Measurements from ENCODE around the gene RNF207.

RNF207 gene

DNA sequence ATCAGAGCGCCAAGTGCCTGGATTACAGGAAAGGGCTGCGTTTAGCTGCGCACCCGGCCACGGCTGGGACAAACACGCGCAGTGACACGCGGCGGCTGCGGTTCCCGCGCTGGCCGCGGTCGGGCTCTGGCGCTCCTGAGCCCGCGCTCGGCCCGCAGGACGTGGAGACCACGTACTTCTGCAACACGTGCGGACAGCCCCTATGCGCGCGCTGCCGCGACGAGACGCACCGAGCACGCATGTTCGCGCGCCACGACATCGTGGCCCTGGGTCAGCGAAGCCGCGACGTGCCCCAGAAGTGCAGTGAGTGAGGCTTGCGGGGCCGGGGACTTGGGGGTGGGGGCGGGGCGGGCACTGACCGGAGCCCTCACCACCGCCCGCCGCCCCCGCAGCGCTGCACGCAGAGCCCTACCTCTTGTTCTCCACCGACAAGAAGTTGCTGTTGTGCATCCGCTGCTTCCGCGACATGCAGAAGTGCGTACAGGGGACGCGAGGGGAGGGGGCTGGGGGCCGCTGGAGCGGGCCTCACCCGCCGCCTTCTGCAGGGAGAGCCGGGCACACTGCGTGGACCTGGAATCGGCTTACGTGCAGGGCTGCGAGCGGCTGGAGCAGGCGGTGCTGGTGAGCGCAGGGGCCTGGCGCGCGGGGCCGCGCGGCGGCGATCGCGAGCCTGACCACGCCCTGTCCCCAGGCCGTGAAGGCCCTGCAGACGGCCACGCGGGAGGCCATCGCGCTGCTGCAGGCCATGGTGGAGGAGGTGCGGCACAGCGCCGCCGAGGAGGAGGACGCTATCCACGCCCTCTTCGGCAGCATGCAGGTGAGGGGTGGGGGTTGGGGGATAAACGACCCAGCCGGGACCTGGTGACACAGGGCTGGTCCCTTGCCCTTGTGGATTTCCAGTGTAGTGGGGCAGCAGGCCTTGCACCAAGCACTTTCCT, 3.1 kb downstream of the RNF207 start:
- TF ChIP-seq ZNF510 (tag by site-specific recombination; IDR thresholded peaks at IDR 0.05; ENCODE audit: insufficient replicate concordance): no peak
- H3K9me3 ChIP-seq (ENCODE audit: control insufficient read depth, insufficient read depth, low read depth, low read length): no peaks in the 10 kb centered on the region
- no peak overlapping the region for H3K27ac ChIP-seq (ENCODE audit: extremely low read depth, low read depth, low read length)
- ChIA-PET POLR2A (no interaction called here), CTCF (no interaction called here)
- H3K4me3 ChIP-seq (ENCODE audit: low read depth, low read length): no peak overlapping the region
- no peaks in the 10 kb centered on the region for H3K4me1 ChIP-seq (ENCODE audit: control insufficient read depth, insufficient read depth, low read length)
- H3K36me3 ChIP-seq (ENCODE audit: control insufficient read depth in 2 of 2, insufficient read depth in 1 of 2, low read length in 2 of 2): peaks cover 0 to 40% of the 10 kb centered on the region in 2 experiments; a peak in 1 of 3 replicates

DNA sequence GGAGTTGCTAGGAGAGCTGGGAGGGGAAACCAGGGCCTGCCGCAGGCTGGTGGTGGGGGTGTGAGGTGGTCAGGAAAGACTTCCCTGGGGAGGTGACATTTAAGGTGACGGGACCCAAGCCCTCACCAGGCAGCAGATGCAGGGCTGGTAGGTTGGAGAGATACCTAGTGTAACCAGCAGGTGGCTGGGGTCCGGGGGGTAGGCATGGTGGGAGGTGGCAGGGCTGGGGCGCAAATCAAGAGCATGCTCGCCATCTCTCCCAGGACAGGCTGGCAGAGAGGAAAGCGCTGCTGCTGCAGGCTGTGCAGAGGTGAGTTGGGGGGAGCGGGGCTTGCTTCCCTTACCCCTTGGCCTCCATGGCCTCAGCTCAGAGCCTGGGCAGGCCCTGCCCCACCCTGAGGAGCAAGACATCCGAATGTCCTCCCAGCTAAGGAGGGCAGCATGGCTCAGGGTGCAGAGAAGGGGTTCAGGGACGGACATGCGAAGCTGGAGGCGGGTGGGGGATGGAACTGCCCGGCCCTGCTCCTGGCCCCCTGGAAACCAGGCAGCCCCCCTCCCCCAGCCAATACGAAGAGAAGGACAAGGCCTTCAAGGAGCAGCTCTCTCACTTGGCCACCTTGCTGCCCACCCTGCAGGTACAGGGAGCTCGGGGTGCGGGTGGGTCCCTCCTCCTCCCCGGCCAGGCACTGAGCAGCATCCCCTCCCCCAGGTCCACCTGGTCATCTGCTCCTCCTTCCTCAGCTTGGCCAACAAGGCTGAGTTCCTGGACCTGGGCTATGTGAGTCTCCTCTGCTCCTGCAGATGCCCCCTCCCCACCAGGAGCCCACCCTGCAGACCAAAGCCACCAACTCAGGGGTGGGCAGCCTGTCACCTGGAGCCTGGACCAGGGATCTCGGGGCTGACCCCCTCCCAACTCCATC, 4.0 kb downstream of the RNF207 start:
- Histone ChIP-seq H3K36me3 (ENCODE audit: control insufficient read depth in 2 of 2, insufficient read depth in 1 of 2, low read length in 2 of 2) (peaks cover 0 to 40% of the 10 kb centered on the region in 2 experiments; a peak in 1 of 3 replicates), H3K27ac (ENCODE audit: extremely low read depth, low read depth, low read length) (no peak overlapping the region), H3K4me3 (ENCODE audit: low read depth, low read length) (no peak overlapping the region), H3K4me1 (ENCODE audit: control insufficient read depth, insufficient read depth, low read length) (no peaks in the 10 kb centered on the region), H3K9me3 (ENCODE audit: control insufficient read depth, insufficient read depth, low read depth, low read length) (no peaks in the 10 kb centered on the region)
- TF ChIP-seq, protein P1, sequence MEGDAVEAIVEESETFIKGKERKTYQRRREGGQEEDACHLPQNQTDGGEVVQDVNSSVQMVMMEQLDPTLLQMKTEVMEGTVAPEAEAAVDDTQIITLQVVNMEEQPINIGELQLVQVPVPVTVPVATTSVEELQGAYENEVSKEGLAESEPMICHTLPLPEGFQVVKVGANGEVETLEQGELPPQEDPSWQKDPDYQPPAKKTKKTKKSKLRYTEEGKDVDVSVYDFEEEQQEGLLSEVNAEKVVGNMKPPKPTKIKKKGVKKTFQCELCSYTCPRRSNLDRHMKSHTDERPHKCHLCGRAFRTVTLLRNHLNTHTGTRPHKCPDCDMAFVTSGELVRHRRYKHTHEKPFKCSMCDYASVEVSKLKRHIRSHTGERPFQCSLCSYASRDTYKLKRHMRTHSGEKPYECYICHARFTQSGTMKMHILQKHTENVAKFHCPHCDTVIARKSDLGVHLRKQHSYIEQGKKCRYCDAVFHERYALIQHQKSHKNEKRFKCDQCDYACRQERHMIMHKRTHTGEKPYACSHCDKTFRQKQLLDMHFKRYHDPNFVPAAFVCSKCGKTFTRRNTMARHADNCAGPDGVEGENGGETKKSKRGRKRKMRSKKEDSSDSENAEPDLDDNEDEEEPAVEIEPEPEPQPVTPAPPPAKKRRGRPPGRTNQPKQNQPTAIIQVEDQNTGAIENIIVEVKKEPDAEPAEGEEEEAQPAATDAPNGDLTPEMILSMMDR (tag by site-specific recombination; IDR thresholded peaks at IDR 0.05): peak; percentile 22; the same call in 1 of the 2 replicates
- TF ChIP-seq ZNF596 (tag by site-specific recombination; IDR thresholded peaks at IDR 0.05): no peak
- TF ChIP-seq GLIS1 (tag by site-specific recombination; IDR thresholded peaks at IDR 0.05): peak; percentile 46
- peak; percentile 71; the same call in 1 of the 2 replicates for TF ChIP-seq ZNF10 (tag by site-specific recombination; IDR thresholded peaks at IDR 0.05)
- CTCF ChIA-PET: no interaction called here
- POLR2A ChIA-PET: no interaction called here

DNA sequence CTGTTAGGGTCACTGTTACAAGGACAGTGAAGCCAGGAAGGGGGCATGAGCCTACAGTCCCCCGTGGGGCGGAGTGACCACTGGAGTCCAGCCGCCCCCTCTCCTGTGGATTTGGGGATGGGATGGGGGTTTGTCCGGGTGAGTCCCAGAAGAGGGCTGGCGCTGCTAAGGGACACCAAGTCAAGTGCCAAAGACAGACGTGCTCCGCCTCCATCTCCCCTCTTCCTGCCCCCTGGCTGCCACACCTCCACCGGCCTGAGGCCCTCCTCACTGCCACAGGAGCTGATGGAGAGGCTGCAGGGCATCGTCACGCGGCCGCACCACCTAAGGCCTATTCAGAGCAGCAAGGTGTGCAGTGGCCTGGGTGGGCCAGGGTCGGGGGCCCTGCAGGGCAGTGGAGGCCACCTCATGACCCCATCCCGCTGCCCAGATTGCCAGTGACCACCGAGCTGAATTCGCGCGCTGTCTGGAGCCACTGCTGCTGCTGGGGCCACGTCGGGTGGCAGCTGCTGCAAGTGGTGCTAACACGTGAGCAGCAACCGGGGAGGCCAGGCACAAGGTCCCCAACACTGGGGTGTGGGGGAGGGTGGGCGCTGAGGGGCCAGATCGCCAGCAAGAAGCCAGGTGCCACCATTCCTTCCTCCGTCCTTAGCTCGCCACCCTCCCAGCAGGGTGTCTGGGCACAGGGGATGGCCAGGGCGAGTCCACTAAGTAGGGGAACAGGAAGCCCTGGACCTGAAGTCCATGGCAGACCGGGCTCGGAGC, 4.9 kb downstream of the RNF207 start:
- no peak overlapping the region for H3K4me3 ChIP-seq (ENCODE audit: low read depth, low read length)
- H3K4me1 ChIP-seq (ENCODE audit: control insufficient read depth, insufficient read depth, low read length): no peaks in the 10 kb centered on the region
- ChIA-PET CTCF (no interaction called here), POLR2A (no interaction called here)
- TF ChIP-seq, protein P2, sequence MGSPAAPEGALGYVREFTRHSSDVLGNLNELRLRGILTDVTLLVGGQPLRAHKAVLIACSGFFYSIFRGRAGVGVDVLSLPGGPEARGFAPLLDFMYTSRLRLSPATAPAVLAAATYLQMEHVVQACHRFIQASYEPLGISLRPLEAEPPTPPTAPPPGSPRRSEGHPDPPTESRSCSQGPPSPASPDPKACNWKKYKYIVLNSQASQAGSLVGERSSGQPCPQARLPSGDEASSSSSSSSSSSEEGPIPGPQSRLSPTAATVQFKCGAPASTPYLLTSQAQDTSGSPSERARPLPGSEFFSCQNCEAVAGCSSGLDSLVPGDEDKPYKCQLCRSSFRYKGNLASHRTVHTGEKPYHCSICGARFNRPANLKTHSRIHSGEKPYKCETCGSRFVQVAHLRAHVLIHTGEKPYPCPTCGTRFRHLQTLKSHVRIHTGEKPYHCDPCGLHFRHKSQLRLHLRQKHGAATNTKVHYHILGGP (tag by site-specific recombination; IDR thresholded peaks at IDR 0.05): no peak
- TF ChIP-seq SP2 (tag by site-specific recombination; IDR thresholded peaks at IDR 0.05): no peak
- no peak for TF ChIP-seq ZNF585B (tag by site-specific recombination; IDR thresholded peaks at IDR 0.05)
- TF ChIP-seq ZNF510 (tag by site-specific recombination; IDR thresholded peaks at IDR 0.05; ENCODE audit: insufficient replicate concordance): no peak
- TF ChIP-seq ZNF529 (tag by site-specific recombination; IDR thresholded peaks at IDR 0.05; ENCODE audit: insufficient replicate concordance): no peak
- TF ChIP-seq ZNF211 (tag by site-specific recombination; IDR thresholded peaks at IDR 0.05; ENCODE audit: low read depth): no peak
- TF ChIP-seq ZBTB7A (tag by site-specific recombination; IDR thresholded peaks at IDR 0.05; ENCODE audit: low read depth): no peak
- no peak for TF ChIP-seq ZNF138 (tag by site-specific recombination; IDR thresholded peaks at IDR 0.05; ENCODE audit: borderline replicate concordance)
- TF ChIP-seq ZNF248 (tag by site-specific recombination; IDR thresholded peaks at IDR 0.05): no peak
- no peak for TF ChIP-seq OVOL3 (tag by site-specific recombination; IDR thresholded peaks at IDR 0.05)
- TF ChIP-seq ZNF792 (tag by site-specific recombination; IDR thresholded peaks at IDR 0.05): no peak
- no peak for TF ChIP-seq ZNF501 (tag by site-specific recombination; IDR thresholded peaks at IDR 0.05)
- no peak for TF ChIP-seq SALL2 (tag by site-specific recombination; IDR thresholded peaks at IDR 0.05; ENCODE audit: borderline replicate concordance)
- no peak for TF ChIP-seq ZNF112 (tag by site-specific recombination; IDR thresholded peaks at IDR 0.05)
- H3K27ac ChIP-seq (ENCODE audit: extremely low read depth, low read depth, low read length): no peak overlapping the region
- H3K36me3 ChIP-seq (ENCODE audit: control insufficient read depth in 2 of 2, insufficient read depth in 1 of 2, low read length in 2 of 2): peaks cover 0 to 43% of the 10 kb centered on the region in 2 experiments; a peak in 1 of 3 replicates
- no peaks in the 10 kb centered on the region for H3K9me3 ChIP-seq (ENCODE audit: control insufficient read depth, insufficient read depth, low read depth, low read length)

All from HEK293 (cell line).